OCI-LY1 (cell line): ENCODE data around the gene TUBB1.

Source experiments
- EZH2 ChIP-seq: fragments of 200-600 bp; sonication (generic), shearing (Covaris generic); IDR thresholded peaks from 2 replicates; pipeline ENCODE4 v1.8.0; 2017; ENCODE audit warnings: borderline replicate concordance, mixed run types, mild to moderate bottlenecking, antibody characterized with exemption, low read length, moderate library complexity, mixed read lengths
- TF ChIP-seq, protein P1 (sequence below): fragments of 200-600 bp; sonication (generic), shearing (Covaris generic); IDR thresholded peaks from 2 replicates; pipeline ENCODE4 v1.5.1; 2017; ENCODE audit warnings: mild to moderate bottlenecking, antibody characterized with exemption, low read length, moderate library complexity, mixed read lengths

DNA sequence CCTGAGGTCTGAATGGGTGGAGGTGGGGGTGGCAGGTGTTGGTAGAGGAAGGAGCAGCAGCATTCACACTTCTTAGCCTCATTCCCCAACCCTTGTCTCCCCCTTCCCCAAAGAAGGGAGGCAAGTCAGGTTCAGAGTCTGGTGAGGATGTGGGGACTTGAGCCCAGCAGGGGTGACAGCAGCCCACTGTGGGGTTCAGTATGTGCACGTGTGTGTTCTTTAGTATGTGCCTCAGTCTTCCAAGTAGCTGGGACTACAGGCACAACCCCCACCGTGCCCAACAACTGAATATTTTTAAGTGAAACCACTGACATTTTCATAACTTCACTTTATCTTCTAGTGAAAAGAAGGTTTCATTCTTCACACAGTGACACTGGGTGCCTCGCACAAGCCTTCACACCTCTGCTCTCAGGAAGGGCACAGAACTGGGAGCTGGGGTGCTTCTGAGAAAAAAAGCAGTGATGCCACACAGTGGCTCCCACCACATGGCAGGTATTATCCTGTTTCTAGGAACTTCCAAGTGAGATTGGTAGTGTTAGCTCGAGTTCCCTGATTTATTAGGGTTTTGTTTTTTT, 56.8 kb downstream of the TUBB1 start:
- TF ChIP-seq EZH2 = no peak
- TF ChIP-seq, protein P1, sequence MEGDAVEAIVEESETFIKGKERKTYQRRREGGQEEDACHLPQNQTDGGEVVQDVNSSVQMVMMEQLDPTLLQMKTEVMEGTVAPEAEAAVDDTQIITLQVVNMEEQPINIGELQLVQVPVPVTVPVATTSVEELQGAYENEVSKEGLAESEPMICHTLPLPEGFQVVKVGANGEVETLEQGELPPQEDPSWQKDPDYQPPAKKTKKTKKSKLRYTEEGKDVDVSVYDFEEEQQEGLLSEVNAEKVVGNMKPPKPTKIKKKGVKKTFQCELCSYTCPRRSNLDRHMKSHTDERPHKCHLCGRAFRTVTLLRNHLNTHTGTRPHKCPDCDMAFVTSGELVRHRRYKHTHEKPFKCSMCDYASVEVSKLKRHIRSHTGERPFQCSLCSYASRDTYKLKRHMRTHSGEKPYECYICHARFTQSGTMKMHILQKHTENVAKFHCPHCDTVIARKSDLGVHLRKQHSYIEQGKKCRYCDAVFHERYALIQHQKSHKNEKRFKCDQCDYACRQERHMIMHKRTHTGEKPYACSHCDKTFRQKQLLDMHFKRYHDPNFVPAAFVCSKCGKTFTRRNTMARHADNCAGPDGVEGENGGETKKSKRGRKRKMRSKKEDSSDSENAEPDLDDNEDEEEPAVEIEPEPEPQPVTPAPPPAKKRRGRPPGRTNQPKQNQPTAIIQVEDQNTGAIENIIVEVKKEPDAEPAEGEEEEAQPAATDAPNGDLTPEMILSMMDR = no peak
